Mesothelial cell of epicardium (in vitro differentiated cells): ENCODE data around the gene CEACAM5. TPM values are rescaled to one million over a fixed set of nuclear protein-coding genes. Genes with fewer than 3 reads are reported as not detected.
"Not testable (repeated sequence)": the region's sequence is repeated elsewhere in the genome, so short reads cannot be mapped to it uniquely, and the experiment has no call there.

ENCODE experiments used
- DNase-seq, 2 experiments: peaks; one replicate each; pipeline ENCODE4 v3.0.0; 2021; ENCODE audit warnings: low spot score in 2 of 2; ENCODE audit not compliant: unreplicated experiment in 2 of 2
- H3K27ac Mint-ChIP-seq: 2 replicates; pipeline ENCODE4 v1.8.0; 2021; ENCODE audit warnings: mixed read lengths
- H3K27me3 Mint-ChIP-seq: 2 replicates; pipeline ENCODE4 v1.8.0; 2021; ENCODE audit warnings: low read depth, mixed read lengths
- H3K36me3 Mint-ChIP-seq: 2 replicates; pipeline ENCODE4 v1.8.0; 2021; ENCODE audit warnings: mixed read lengths
- H3K4me1 Mint-ChIP-seq: 2 replicates; pipeline ENCODE4 v1.8.0; 2021; ENCODE audit warnings: mixed read lengths
- H3K4me3 Mint-ChIP-seq: 2 replicates; pipeline ENCODE4 v1.8.0; 2021; ENCODE audit warnings: mild to moderate bottlenecking, moderate library complexity, mixed read lengths
- H3K9me3 Mint-ChIP-seq: 2 replicates; pipeline ENCODE4 v1.8.0; 2021; ENCODE audit warnings: mixed read lengths
- total RNA-seq: library from RNA; stranded (reverse); gene quantifications from 3 replicates; pipeline ENCODE4 v1.2.1, GENCODE V29; 2021
- TF ChIP-seq, protein P1 (sequence below): fragments of 200-600 bp; sonication (generic); IDR thresholded peaks from one replicate; pipeline ENCODE4 v1.5.0; 2021; ENCODE audit warnings: antibody characterized with exemption; ENCODE audit not compliant: unreplicated experiment

The CEACAM5 gene
- total RNA-seq, 1 donor from 2014 or later: not detected

DNA sequence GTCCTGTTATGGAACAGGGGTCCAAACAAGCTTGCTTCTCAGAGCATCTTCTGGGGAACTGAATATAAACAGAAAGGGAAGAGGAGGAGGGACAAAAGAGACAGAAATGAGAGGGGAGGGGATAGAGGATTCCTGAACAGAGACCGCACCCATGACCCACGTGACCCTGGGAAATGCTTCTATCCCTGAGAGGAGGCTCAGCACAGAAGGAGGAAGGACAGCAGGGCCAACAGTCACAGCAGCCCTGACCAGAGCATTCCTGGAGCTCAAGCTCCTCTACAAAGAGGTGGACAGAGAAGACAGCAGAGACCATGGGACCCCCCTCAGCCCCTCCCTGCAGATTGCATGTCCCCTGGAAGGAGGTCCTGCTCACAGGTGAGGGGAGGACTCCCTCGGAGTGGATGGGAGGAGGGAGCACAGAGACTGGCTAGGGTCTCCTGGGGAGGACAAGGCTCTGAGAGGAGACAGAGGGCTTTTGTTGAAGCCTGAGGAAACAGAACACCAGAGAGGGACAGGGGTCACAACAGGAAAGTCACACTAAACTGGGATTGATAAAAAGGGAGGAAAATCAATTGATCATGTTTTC lies 47.0 kb downstream of the CEACAM5 start, which contains the start of gene CEACAM6:
Gene CEACAM6, plus strand, starts transcription at position 203 of the 586 bp plus-strand sequence. Its CDS starts 109 bp downstream, at position 312.
- DNase-seq: no peak
- peaks cover 64% of the 10 kb centered on the region for H3K9me3 Mint-ChIP-seq
- H3K27ac Mint-ChIP-seq: no peak within 1 kb of the TSS
- no peaks in the 10 kb centered on the region for H3K36me3 Mint-ChIP-seq
- H3K4me1 Mint-ChIP-seq: no peaks in the 10 kb centered on the region
- H3K4me3 Mint-ChIP-seq: no peak within 1 kb of the TSS
- H3K27me3 Mint-ChIP-seq: no peaks in the 10 kb centered on the region
- TF ChIP-seq, protein P1, sequence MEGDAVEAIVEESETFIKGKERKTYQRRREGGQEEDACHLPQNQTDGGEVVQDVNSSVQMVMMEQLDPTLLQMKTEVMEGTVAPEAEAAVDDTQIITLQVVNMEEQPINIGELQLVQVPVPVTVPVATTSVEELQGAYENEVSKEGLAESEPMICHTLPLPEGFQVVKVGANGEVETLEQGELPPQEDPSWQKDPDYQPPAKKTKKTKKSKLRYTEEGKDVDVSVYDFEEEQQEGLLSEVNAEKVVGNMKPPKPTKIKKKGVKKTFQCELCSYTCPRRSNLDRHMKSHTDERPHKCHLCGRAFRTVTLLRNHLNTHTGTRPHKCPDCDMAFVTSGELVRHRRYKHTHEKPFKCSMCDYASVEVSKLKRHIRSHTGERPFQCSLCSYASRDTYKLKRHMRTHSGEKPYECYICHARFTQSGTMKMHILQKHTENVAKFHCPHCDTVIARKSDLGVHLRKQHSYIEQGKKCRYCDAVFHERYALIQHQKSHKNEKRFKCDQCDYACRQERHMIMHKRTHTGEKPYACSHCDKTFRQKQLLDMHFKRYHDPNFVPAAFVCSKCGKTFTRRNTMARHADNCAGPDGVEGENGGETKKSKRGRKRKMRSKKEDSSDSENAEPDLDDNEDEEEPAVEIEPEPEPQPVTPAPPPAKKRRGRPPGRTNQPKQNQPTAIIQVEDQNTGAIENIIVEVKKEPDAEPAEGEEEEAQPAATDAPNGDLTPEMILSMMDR: no peak

DNA sequence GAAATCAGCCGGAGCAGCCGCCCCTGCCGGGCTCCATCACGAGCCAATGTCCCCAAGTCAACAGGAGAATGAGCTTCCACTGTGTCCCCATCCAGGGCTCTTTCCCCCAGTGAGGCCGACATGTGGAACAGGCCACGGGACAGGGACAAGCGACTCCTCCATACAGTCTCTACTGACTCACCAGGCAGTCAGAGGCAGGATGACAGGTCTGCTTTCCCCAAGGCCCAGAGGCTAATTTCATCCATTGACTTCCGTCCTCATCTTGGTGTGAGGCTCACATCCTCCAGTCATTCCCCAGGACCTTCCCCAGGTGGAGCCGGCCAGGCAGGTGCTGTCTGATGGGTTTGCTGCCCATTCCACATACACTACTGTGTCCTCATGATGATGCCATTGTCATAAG lies 50.4 kb downstream of the CEACAM5 start:
- H3K27me3 Mint-ChIP-seq: no peaks in the 10 kb centered on the region
- H3K27ac Mint-ChIP-seq: no peak overlapping the region
- TF ChIP-seq, protein P1: no peak
- H3K4me1 Mint-ChIP-seq: no peaks in the 10 kb centered on the region
- DNase-seq: no peak
- H3K9me3 Mint-ChIP-seq: peaks cover 61% of the 10 kb centered on the region
- H3K36me3 Mint-ChIP-seq: no peaks in the 10 kb centered on the region
- H3K4me3 Mint-ChIP-seq: no peak overlapping the region

DNA sequence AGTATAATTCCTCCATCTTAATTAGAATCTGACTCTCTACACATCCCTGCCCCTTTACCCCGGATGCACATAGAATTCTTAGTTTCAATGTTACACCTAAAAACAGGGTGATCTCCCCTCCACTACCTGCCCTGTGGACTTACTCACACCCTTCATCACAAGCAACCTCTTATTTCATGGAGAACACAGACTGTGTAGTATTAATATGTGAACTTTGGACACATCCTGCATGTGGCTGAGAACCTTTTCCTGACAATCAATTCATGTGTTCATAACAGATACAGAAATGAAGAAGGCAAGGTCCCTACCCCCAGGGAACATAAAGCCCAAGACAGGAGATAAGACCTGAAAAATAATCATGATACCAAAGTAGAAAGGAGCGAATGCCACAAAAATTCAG lies 58.7 kb downstream of the CEACAM5 start:
- Mint-ChIP-seq H3K4me3 (no peak overlapping the region), H3K27ac (no peak overlapping the region), H3K9me3 (peaks cover 56% of the 10 kb centered on the region), H3K4me1 (no peaks in the 10 kb centered on the region), H3K27me3 (no peaks in the 10 kb centered on the region), H3K36me3 (no peaks in the 10 kb centered on the region)
- TF ChIP-seq, protein P1: no peak
- DNase-seq: no peak

DNA sequence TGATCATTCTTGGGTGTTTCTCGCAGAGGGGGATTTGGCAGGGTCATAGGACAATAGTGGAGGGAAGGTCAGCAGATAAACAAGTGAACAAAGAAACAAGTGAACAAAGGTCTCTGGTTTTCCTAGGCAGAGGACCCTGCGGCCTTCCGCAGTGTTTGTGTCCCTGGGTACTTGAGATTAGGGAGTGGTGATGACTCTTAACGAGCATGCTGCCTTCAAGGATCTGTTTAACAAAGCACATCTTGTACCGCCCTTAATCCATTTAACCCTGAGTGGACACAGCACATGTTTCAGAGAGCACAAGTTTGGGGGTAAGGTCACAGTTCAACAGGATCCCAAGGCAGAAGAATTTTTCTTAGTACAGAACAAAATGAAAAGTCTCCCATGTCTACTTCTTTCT lies 59.7 kb downstream of the CEACAM5 start:
- H3K27me3 Mint-ChIP-seq, H3K4me1 Mint-ChIP-seq, H3K27ac Mint-ChIP-seq, H3K36me3 Mint-ChIP-seq, DNase-seq, H3K4me3 Mint-ChIP-seq: not testable (repeated sequence)
- peaks cover 55% of the 10 kb centered on the region for H3K9me3 Mint-ChIP-seq

DNA sequence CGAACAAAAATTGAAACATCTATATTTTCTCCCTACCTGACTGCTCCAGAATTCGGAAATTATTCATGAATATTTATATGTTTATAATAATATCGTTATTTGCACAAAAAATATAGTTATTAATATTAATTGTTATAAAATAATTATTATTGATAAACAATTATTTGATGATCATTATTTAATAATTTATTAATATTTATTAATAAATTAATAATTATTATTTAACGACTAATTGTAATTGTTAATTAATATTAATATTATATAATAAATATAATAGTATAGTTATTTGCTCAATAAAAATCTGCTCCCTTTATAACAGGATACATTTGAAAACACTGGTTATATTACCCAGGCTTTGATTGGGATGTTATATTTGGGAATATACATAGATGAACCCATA lies 61.2 kb downstream of the CEACAM5 start:
- no peaks in the 10 kb centered on the region for H3K36me3 Mint-ChIP-seq
- DNase-seq: no peak
- no peaks in the 10 kb centered on the region for H3K27me3 Mint-ChIP-seq
- H3K9me3 Mint-ChIP-seq: peaks cover 62% of the 10 kb centered on the region
- no peak overlapping the region for H3K4me3 Mint-ChIP-seq
- TF ChIP-seq, protein P1: no peak
- no peak overlapping the region for H3K27ac Mint-ChIP-seq
- no peaks in the 10 kb centered on the region for H3K4me1 Mint-ChIP-seq

DNA sequence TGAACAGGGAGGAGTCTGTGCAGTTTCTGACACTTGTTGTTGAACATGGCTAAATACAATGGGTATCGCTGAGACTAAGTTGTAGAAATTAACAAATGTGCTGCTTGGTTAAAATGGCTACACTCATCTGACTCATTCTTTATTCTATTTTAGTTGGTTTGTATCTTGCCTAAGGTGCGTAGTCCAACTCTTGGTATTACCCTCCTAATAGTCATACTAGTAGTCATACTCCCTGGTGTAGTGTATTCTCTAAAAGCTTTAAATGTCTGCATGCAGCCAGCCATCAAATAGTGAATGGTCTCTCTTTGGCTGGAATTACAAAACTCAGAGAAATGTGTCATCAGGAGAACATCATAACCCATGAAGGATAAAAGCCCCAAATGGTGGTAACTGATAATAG lies 63.0 kb downstream of the CEACAM5 start:
- TF ChIP-seq, protein P1: no peak
- H3K27me3 Mint-ChIP-seq: no peaks in the 10 kb centered on the region

More for the DNA sequence above, 63.0 kb downstream of the CEACAM5 start:
- Mint-ChIP-seq H3K4me1 (no peaks in the 10 kb centered on the region), H3K36me3 (no peaks in the 10 kb centered on the region), H3K27ac (no peak overlapping the region), H3K9me3 (peaks cover 61% of the 10 kb centered on the region), H3K4me3 (no peak overlapping the region)
- DNase-seq: no peak
